LNCaP clone FGC (cell line): ENCODE data around the gene C10orf62.

Experiments
- DNase-seq: peaks from one replicate; pipeline ENCODE4 v3.0.0-alpha.2; 2011; ENCODE audit warnings: low read depth
- H3K4me3 ChIP-seq: 2 replicates; pipeline ENCODE4 v1.5.1; 2011; ENCODE audit warnings: mild to moderate bottlenecking, low read depth, low read length, control low read depth
- CTCF ChIP-seq: IDR thresholded peaks from 2 replicates; pipeline ENCODE4 v1.5.1; 2012; ENCODE audit warnings: mild to moderate bottlenecking; ENCODE audit not compliant: control insufficient read depth, insufficient read depth; ENCODE audit errors: extremely low read depth

C10orf62 gene

GRCh38 chr10:97593421-97593820, 3.9 kb downstream of the C10orf62 start:
- no peak overlapping the region for H3K4me3 ChIP-seq
- no peak for DNase-seq
- TF ChIP-seq CTCF = no peak

- no peak overlapping the region for H3K4me3 ChIP-seq
Observed at GRCh38 chr10:97596101-97597082, 6.9 kb downstream of the C10orf62 start.

GRCh38 chr10:97597778-97598177, 8.3 kb downstream of the C10orf62 start:
- TF ChIP-seq CTCF = no peak
- no peak overlapping the region for H3K4me3 ChIP-seq
- no peak for DNase-seq

More at GRCh38 chr10:97596101-97597082, 6.9 kb downstream of the C10orf62 start:
- TF ChIP-seq CTCF = no peak
- DNase-seq = no peak

- no peak for TF ChIP-seq CTCF
- DNase-seq = no peak
- H3K4me3 ChIP-seq = no peak overlapping the region
Observed at GRCh38 chr10:97598407-97599271, 9.1 kb downstream of the C10orf62 start.

GRCh38 chr10:97599272-97599619, 9.7 kb downstream of the C10orf62 start:
- DNase-seq = no peak

GRCh38 chr10:97600616-97601015, 11.1 kb downstream of the C10orf62 start:
- no peak for TF ChIP-seq CTCF
- DNase-seq = no peak
- no peak overlapping the region for H3K4me3 ChIP-seq

More at GRCh38 chr10:97599272-97599619, 9.7 kb downstream of the C10orf62 start:
- TF ChIP-seq CTCF = no peak
- no peak overlapping the region for H3K4me3 ChIP-seq
